ENCODE data around the gene ERP27. TPM values are rescaled to one million over a fixed set of nuclear protein-coding genes. Genes with fewer than 3 reads are reported as not detected.
A peak's percentile ranks its signal among the peaks of the same experiment; 100 is the strongest.

The ERP27 gene
- total and polyA plus RNA-seq, 8 donors = 1.1 to 12.3 (median 1.3) TPM; not detected in 1

DNA sequence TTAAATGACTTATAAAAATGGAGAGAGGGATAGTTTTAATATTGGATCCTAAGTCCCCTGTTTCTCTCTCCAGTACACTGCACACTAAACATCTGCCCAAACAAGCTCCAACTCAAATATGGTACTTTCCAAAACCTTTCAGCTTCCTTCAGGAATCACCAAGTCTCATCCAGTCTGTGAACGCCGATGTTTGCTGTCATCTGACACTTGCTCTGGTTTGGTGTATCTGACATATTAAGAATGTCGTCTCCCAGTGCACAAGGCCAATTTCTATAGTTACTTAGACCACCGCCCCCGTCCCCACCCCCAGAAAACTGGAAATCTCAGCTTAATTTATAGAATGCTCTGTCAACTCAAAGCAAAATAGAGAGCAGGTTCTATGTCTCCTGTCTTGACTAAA lies 47.6 kb downstream of the ERP27 start:
- no peaks in the 10 kb centered on the region for H3K27me3 ChIP-seq
- no peaks in the 10 kb centered on the region for H3K9me3 ChIP-seq
- WGBS, 5 donors = 77 to 89% (median 86%) methylated on average over 5 of the region's 5 CpGs
- peaks cover 10 to 26% (median 15%) of the 10 kb centered on the region in 4 donors for H3K4me1 ChIP-seq
- no peak overlapping the region for H3K4me3 ChIP-seq
- intact Hi-C loops (cut with DNase I; ENCODE audit: low total_unique reads) = no loop called here
- no peak overlapping the region for H3K27ac ChIP-seq
- TF ChIP-seq POLR2A (IDR thresholded peaks at IDR 0.05) (no peak), POLR2AphosphoS5 (IDR thresholded peaks at IDR 0.05) (no peak), EP300 (IDR thresholded peaks at IDR 0.05) (no peak)
- TF ChIP-seq, protein P1, sequence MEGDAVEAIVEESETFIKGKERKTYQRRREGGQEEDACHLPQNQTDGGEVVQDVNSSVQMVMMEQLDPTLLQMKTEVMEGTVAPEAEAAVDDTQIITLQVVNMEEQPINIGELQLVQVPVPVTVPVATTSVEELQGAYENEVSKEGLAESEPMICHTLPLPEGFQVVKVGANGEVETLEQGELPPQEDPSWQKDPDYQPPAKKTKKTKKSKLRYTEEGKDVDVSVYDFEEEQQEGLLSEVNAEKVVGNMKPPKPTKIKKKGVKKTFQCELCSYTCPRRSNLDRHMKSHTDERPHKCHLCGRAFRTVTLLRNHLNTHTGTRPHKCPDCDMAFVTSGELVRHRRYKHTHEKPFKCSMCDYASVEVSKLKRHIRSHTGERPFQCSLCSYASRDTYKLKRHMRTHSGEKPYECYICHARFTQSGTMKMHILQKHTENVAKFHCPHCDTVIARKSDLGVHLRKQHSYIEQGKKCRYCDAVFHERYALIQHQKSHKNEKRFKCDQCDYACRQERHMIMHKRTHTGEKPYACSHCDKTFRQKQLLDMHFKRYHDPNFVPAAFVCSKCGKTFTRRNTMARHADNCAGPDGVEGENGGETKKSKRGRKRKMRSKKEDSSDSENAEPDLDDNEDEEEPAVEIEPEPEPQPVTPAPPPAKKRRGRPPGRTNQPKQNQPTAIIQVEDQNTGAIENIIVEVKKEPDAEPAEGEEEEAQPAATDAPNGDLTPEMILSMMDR (IDR thresholded peaks at IDR 0.05) = no peak
- H3K36me3 ChIP-seq = no peaks in the 10 kb centered on the region
- DNase-seq = no peak

DNA sequence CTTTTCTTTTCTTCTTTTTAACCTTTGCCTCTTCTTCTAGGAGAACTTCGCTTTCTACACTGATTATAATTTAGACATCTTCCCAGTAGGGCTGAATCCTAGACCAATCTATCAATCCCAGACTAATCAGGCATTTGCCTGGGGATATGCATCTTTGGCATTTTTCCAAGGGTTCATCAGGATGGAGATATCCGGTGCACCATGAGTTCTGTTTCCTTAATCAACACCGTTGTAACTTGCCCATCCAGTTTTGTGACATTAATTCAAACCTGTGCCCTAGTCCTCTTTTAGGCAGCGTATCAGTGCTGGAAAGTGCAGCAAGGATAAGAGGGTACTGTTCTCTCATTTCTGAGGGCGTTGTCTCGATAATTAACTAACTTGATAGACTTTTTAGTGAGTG lies 52.1 kb downstream of the ERP27 start:
- 33 to 43% (median 34%) methylated on average over 6 of the region's 6 CpGs for WGBS, 5 donors
- Histone ChIP-seq H3K36me3 (peaks cover 0 to 12% (median 0%) of the 10 kb centered on the region in 4 donors), H3K4me3 (peak overlapping the region in 1 of 4 donors; percentile 42), H3K4me1 (peaks cover 11 to 33% (median 18%) of the 10 kb centered on the region in 4 donors), H3K27ac (peak overlapping the region in 4 of 5 donors; percentile 68 to 84 (median 75)), H3K27me3 (no peaks in the 10 kb centered on the region), H3K9me3 (no peaks in the 10 kb centered on the region)
- peak in 1 of 2 donors; percentile 19 for DNase-seq
- TF ChIP-seq, protein P1 (IDR thresholded peaks at IDR 0.05) = no peak
- no peak for TF ChIP-seq POLR2A (IDR thresholded peaks at IDR 0.05)
- intact Hi-C loops (cut with DNase I; ENCODE audit: low total_unique reads) = no loop called here

DNA sequence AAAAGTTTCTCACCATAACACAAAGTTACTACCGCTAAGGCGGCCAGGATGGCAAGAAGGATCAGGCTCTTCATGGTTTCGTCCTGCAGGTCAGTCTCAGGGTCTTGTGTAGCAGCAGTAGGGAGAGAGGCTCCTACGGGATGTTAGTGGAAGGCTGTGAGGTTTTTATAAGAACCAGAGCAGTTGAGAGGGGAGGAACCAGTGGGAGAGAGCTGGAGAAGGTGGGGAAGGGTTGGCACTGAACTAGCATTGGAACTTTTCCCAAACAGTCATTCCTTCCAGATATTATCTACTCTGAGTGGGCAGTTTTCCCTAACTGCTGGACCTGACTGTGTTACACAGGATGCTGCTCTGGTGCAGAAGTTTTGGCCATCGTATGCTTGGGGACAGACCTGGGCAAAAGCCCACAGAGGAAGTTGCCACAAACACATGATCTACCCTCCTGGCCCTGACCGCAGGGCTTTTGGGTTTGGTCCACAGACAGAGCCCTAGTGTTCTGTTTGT lies 52.6 kb downstream of the ERP27 start, which contains the start of gene MGP:
MGP (minus strand) TSS at position 137 of the 504 bp plus-strand sequence; CDS start at position 74, 63 bp downstream.
- DNase-seq = peak in 1 of 2 donors; percentile 77
- TF ChIP-seq EP300 (IDR thresholded peaks at IDR 0.05) = no peak
- no peak for TF ChIP-seq POLR2A (IDR thresholded peaks at IDR 0.05)
- peak in 2 of 3 donors; percentile 82 to 89 for TF ChIP-seq POLR2AphosphoS5 (IDR thresholded peaks at IDR 0.05)
- Histone ChIP-seq H3K9me3 (no peaks in the 10 kb centered on the region), H3K36me3 (peaks cover 0 to 12% (median 0%) of the 10 kb centered on the region in 4 donors), H3K27ac (peak within 1 kb of the TSS; percentile 16 to 84 (median 75)), H3K4me3 (peak within 1 kb of the TSS; percentile 28 to 42 (median 33)), H3K27me3 (no peaks in the 10 kb centered on the region), H3K4me1 (peaks cover 11 to 33% (median 18%) of the 10 kb centered on the region in 4 donors)
- intact Hi-C loops (cut with DNase I; ENCODE audit: low total_unique reads) = no loop called here
- 14 to 41% (median 24%) methylated on average over 6 of the region's 6 CpGs for WGBS, 5 donors

DNA sequence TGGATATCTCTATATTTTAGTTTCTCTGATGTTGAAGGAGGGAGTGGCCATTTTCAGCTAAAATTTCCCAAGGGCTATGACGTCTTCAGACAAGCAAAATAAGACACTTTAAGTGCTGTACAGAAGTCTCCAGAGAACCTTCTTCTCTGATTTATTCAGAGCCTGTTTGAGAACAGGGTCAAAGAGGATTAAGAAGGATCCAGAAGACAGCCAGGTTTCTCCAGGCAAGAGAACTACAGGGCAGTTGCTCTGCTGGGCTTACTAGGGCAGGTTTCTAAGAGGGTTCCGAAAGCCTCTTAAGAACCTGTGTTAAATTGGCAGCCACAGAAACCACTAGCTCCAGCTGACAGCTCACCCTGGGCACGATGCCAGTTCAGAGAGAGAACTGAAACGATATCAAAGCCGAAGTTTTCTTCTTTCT lies 53.9 kb downstream of the ERP27 start:
- no peaks in the 10 kb centered on the region for H3K9me3 ChIP-seq
- 0 to 3% (median 1%) methylated on average over 5 of the region's 5 CpGs for WGBS, 5 donors
- no peaks in the 10 kb centered on the region for H3K27me3 ChIP-seq
- peaks cover 11 to 33% (median 18%) of the 10 kb centered on the region in 4 donors for H3K4me1 ChIP-seq
- intact Hi-C loops (cut with DNase I; ENCODE audit: low total_unique reads) = no loop called here
- H3K4me3 ChIP-seq = peak overlapping the region; percentile 28 to 42 (median 33)
- TF ChIP-seq EP300 (IDR thresholded peaks at IDR 0.05) = no peak
- peak in 1 of 3 donors; percentile 35 for TF ChIP-seq POLR2AphosphoS5 (IDR thresholded peaks at IDR 0.05)
- H3K27ac ChIP-seq = peak overlapping the region in 4 of 5 donors; percentile 68 to 84 (median 75)
- peaks cover 0 to 12% (median 0%) of the 10 kb centered on the region in 4 donors for H3K36me3 ChIP-seq
- peak; percentile 84 to 88 for DNase-seq

DNA sequence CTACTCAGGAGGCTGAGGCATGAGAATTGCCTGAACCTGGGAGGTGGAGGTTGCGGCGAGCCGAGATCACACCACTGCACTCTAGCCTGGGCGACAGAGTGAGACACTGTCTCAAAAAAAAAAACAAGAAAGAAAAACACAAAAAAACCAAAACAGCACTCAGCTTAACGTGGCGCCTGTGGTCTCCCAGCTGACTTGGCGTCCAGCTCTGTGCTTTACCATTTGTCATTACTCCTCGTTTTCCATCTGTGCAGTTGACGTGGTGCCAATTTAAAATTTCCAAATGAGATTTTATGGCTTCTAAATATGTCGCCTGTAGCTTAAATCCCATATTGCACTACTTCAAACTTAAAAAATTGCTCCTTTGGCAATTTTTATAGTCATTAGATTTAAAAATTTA lies 54.7 kb downstream of the ERP27 start:
- no peaks in the 10 kb centered on the region for H3K27me3 ChIP-seq
- peak overlapping the region in 4 of 5 donors; percentile 68 to 84 (median 75) for H3K27ac ChIP-seq
- TF ChIP-seq POLR2A (IDR thresholded peaks at IDR 0.05) (no peak), POLR2AphosphoS5 (IDR thresholded peaks at IDR 0.05) (no peak)
- H3K36me3 ChIP-seq = peaks cover 0 to 12% (median 0%) of the 10 kb centered on the region in 4 donors
- H3K4me3 ChIP-seq = peak overlapping the region; percentile 14 to 42 (median 26)
- DNase-seq = peak in 1 of 2 donors; percentile 77
- intact Hi-C loops (cut with DNase I; ENCODE audit: low total_unique reads) = no loop called here
- peaks cover 11 to 33% (median 18%) of the 10 kb centered on the region in 4 donors for H3K4me1 ChIP-seq
- no peaks in the 10 kb centered on the region for H3K9me3 ChIP-seq
- 74 to 94% (median 83%) methylated on average over 10 of the region's 10 CpGs for WGBS, 5 donors

Data from stomach (tissue), 9 donors.